Measurements from ENCODE around the gene RTN4RL1. TPM values are rescaled to one million over a fixed set of nuclear protein-coding genes. Genes with fewer than 3 reads are reported as not detected.

Gene RTN4RL1
- total and polyA plus RNA-seq, 2 of the 13 experiments (the other 11 are each of a cell fraction or from before 2014, with no cell fraction given), result 0.01 TPM; not detected in 1

- CTCF ChIA-PET (ENCODE audit: low intra/inter-chr PET ratio, low total read pairs), result interaction anchor here (1.9 kb wide), 1 partner anchor 132 kb away, joined by 8 read pairs; no protein-coding TSS in a partner anchor
- peaks cover 9 to 26% of the 10 kb centered on the region in 2 experiments; a peak in 3 of 5 replicates for H3K36me3 ChIP-seq (replicated peaks in 1 of 2; ENCODE audit: control insufficient read depth in 1 of 2, insufficient read depth in 2 of 2, low read length in 2 of 2)
- TF ChIP-seq ZNF790 (CRISPR knock-in tag; IDR thresholded peaks at IDR 0.05; ENCODE audit: borderline replicate concordance) (no peak), RARA (CRISPR knock-in tag; IDR thresholded peaks at IDR 0.05) (no peak), NKX3-1 (CRISPR knock-in tag; IDR thresholded peaks at IDR 0.05) (no peak), ZNF674 (CRISPR knock-in tag; IDR thresholded peaks at IDR 0.05; ENCODE audit: low read depth) (no peak), RORA (CRISPR knock-in tag; IDR thresholded peaks at IDR 0.05) (no peak), ETV6 (CRISPR knock-in tag; conservative IDR thresholded peaks at IDR 0.05) (no peak), ZNF782 (CRISPR knock-in tag; IDR thresholded peaks at IDR 0.05; ENCODE audit: borderline replicate concordance) (no peak), SIX4 (CRISPR knock-in tag; IDR thresholded peaks at IDR 0.05) (no peak)
- H2AFZ ChIP-seq (ENCODE audit: low read length), result no peak overlapping the region
- no peak; the same call in 2 of the 3 replicates for ATAC-seq
- intact Hi-C loops (cut with micrococcal nuclease; ENCODE audit: unreplicated experiment), result no loop called here
- peaks cover 8% of the 10 kb centered on the region for H3K4me1 ChIP-seq (ENCODE audit: insufficient read depth, low read length)
- 98% methylated on average over 13 of the region's 16 CpGs for WGBS (ENCODE audit: low lambda C conversion rate)
- peak overlapping the region; percentile 86; the same call in 1 of the 2 replicates for H3K4me2 ChIP-seq (ENCODE audit: low read depth, low read length)
- no peak overlapping the region for H3K27ac ChIP-seq (ENCODE audit: extremely low read length, insufficient read depth, low read length)
- peak overlapping the region in 1 of 3 experiments; percentile 81; a peak in 1 of 6 replicates for H3K4me3 ChIP-seq (replicated peaks in 1 of 3; ENCODE audit: insufficient read depth in 1 of 3, low read depth in 2 of 3, low read length in 3 of 3)
- POLR2A ChIA-PET, result interaction anchor here (1.1 kb wide), 1 partner anchor 263 kb away, joined by 3 read pairs; the partner anchor contains the start of gene SRR
- no TSS peak for BruUV-seq (replicated peaks)
- no peak for FAIRE-seq
- no peaks in the 10 kb centered on the region for H3K27me3 ChIP-seq (ENCODE audit: control insufficient read depth in 1 of 2, insufficient read depth in 2 of 2, low read length in 2 of 2)
- H3K9ac ChIP-seq (ENCODE audit: insufficient read depth, low read depth, low read length), result no peak overlapping the region
- no peaks in the 10 kb centered on the region for H3K79me2 ChIP-seq (ENCODE audit: insufficient read depth, low read length)
- no peaks in the 10 kb centered on the region for H4K20me1 ChIP-seq (ENCODE audit: insufficient read depth, low read length)
- H3K9me3 ChIP-seq (ENCODE audit: low read length), result no peaks in the 10 kb centered on the region
- in situ Hi-C loops (cut with HindIII; ENCODE audit: extremely low pct_ligation_motif_present, low pct_unique_long_range_greater_than_20kb), result loop anchor here (25.0 kb wide), 1 partner anchor 329 kb away; the partner anchor contains the start of genes TLCD2 and WDR81
- DNase-seq (ENCODE audit: low spot score), result no peak
Measured at GRCh38 chr17:2040942-2041560, 15.9 kb upstream of the RTN4RL1 start.

Measured in HepG2 (cell line).